Gastroesophageal sphincter (tissue), 3 donors: ENCODE results near the gene MXRA7.

Experiments
- CTCF ChIP-seq, 4 experiments: fragments of 200-600 bp in 2 of 4; fragments of 450-650 bp in 2 of 4; sonication (generic) in 1 of 4; IDR thresholded peaks; one replicate each; pipeline ENCODE4 v1.5.1; 2017 to 2019; ENCODE audit warnings: antibody characterized with exemption in 4 of 4, mild to moderate bottlenecking in 2 of 4, moderate library complexity in 2 of 4
- EP300 ChIP-seq: sonication (generic); formaldehyde crosslinking; IDR thresholded peaks from one replicate; pipeline ENCODE4 v1.6.1; 2017; ENCODE audit warnings: antibody characterized with exemption, mild to moderate bottlenecking
- POLR2A ChIP-seq, 2 donors: fragments of 450-650 bp; IDR thresholded peaks; one replicate each; pipeline ENCODE4 v1.6.1; 2017; ENCODE audit warnings: antibody characterized with exemption in 2 of 2, mild to moderate bottlenecking in 2 of 2, moderate library complexity in 1 of 2
- POLR2AphosphoS5 ChIP-seq: sonication (generic); formaldehyde crosslinking; IDR thresholded peaks from one replicate; pipeline ENCODE4 v1.6.1; 2017; ENCODE audit warnings: antibody characterized with exemption

DNA sequence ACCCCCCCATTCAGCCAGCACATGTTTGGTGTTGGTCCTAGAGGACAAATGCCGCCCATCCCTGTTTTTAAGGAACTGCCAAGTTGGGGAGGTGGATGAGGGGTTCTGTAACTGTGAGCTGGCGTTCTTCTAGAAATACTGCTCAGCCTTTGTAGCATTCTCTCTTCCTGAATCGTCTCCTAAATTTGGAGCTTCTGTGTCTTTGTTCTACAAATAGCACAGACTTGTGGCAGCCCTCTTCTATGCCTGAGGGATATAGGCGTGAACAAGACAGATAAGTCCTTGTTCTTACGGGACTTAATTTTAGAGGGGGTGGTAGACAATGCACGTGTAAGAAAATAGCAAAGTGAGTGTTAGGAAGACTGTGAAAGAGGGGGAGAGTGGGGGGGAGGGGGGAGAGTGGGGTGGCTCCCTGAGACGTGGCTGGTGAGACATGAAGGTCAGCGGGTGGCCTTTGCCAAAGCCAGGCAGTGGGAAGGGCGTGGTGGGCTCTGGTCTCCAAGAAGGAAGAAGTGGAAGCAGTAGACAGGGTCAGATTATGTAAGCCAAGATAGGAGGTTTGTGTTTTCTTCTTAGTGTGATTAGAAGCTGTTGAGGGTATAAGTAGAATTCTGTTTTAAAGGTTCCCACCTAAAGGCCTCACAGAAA is 37.1 kb upstream of the MXRA7 start:
- no peak for TF ChIP-seq CTCF (IDR thresholded peaks at IDR 0.05)
- no peak for TF ChIP-seq POLR2A (IDR thresholded peaks at IDR 0.05)
- TF ChIP-seq POLR2AphosphoS5: no peak
- no peak for TF ChIP-seq EP300
